Prostate gland (tissue), 2 donors: ENCODE data around the gene EVI2B. TPM values are rescaled to one million over a fixed set of nuclear protein-coding genes. Genes with fewer than 3 reads are reported as not detected.

ENCODE experiments used
- DNase-seq: peaks from one replicate; pipeline ENCODE4 v3.0.0-alpha.2; 2019; ENCODE audit warnings: low spot score
- H3K27ac ChIP-seq, 2 donors: fragments of 200-600 bp; sonication (generic); 2 replicates each; pipeline ENCODE4 v1.5.1; 2017 to 2019
- H3K27me3 ChIP-seq: fragments of 200-600 bp; sonication (generic); replicated peaks from 2 replicates; pipeline ENCODE4 v1.5.1; 2019; ENCODE audit not compliant: insufficient read depth
- H3K36me3 ChIP-seq, 2 donors: fragments of 200-600 bp; sonication (generic); 1 replicate in 1 of 2; 2 replicates in 1 of 2; pipeline versions ENCODE4 v1.5.1 to v1.8.1; 2017 to 2019
- H3K4me1 ChIP-seq: fragments of 200-600 bp; sonication (generic); replicated peaks from 2 replicates; pipeline ENCODE4 v1.5.1; 2019
- H3K4me3 ChIP-seq, 2 donors: fragments of 200-600 bp; sonication (generic); 2 replicates each; pipeline ENCODE4 v1.5.1; 2017 to 2019
- H3K9me3 ChIP-seq: fragments of 200-600 bp; sonication (generic); 2 replicates; pipeline ENCODE4 v1.5.1; 2017
- CTCF ChIP-seq, 4 experiments: fragments of 200-600 bp in 2 of 4; fragments of 450-650 bp in 2 of 4; sonication (generic) in 2 of 4; IDR thresholded peaks; 1 replicate in 3 of 4; 2 replicates in 1 of 4; pipeline ENCODE4 v1.5.1; 2016 to 2019; ENCODE audit warnings: antibody characterized with exemption in 4 of 4, mild to moderate bottlenecking in 2 of 4, moderate library complexity in 2 of 4
- POLR2A ChIP-seq: fragments of 450-650 bp; IDR thresholded peaks from one replicate; pipeline ENCODE4 v1.6.1; 2016; ENCODE audit warnings: antibody characterized with exemption, mild to moderate bottlenecking
- POLR2AphosphoS5 ChIP-seq: sonication (generic); formaldehyde crosslinking; IDR thresholded peaks from one replicate; pipeline ENCODE4 v1.6.1; 2017; ENCODE audit warnings: antibody characterized with exemption
- WGBS: methylation state at CpG from one replicate; pipeline ENCODE4 v1.1.5; 2018; 5-methylcytosine and 5-hydroxymethylcytosine counted together
- intact Hi-C: fragments of 100-400 bp; cut with DNase I; formaldehyde crosslinking; loops from one replicate; pipeline ENCODE4 v1.14.2; 2022
- total RNA-seq, 2 donors: library from RNA; depleted of rRNA; stranded (reverse); fragments of >200 nt; gene quantifications; one replicate each; pipeline ENCODE4 v1.1.0, GENCODE V29; 2016

The EVI2B gene
- total RNA-seq, 2 donors from 2014 or later: 4.6 to 8.9 TPM

- Histone ChIP-seq H3K27ac (no peak overlapping the region), H3K36me3 (no peaks in the 10 kb centered on the region), H3K4me3 (no peak overlapping the region), H3K9me3 (no peaks in the 10 kb centered on the region), H3K27me3 (no peaks in the 10 kb centered on the region), H3K4me1 (no peaks in the 10 kb centered on the region)
- TF ChIP-seq CTCF (IDR thresholded peaks at IDR 0.05) (no peak), POLR2AphosphoS5 (no peak), POLR2A (no peak)
- DNase-seq: no peak
- intact Hi-C loops: no loop called here
- WGBS: 93% methylated on average over 3 of the region's 3 CpGs
These were observed 2.3 kb downstream of the EVI2B start for GRCh38 chr17:31311526-31311925.

GRCh38 chr17:31310886-31311285, 3.0 kb downstream of the EVI2B start:
- Histone ChIP-seq H3K36me3 (no peaks in the 10 kb centered on the region), H3K4me3 (no peak overlapping the region), H3K4me1 (no peaks in the 10 kb centered on the region), H3K9me3 (no peaks in the 10 kb centered on the region), H3K27me3 (no peaks in the 10 kb centered on the region), H3K27ac (no peak overlapping the region)
- DNase-seq: no peak
- WGBS: 85% methylated on average over 7 of the region's 7 CpGs
- intact Hi-C loops: no loop called here
- TF ChIP-seq POLR2AphosphoS5: no peak

GRCh38 chr17:31310260-31310659, 3.6 kb downstream of the EVI2B start:
- H3K9me3 ChIP-seq: no peaks in the 10 kb centered on the region
- no peaks in the 10 kb centered on the region for H3K27me3 ChIP-seq
- H3K4me3 ChIP-seq: no peak overlapping the region
- intact Hi-C loops: no loop called here
- TF ChIP-seq POLR2AphosphoS5 (no peak), CTCF (IDR thresholded peaks at IDR 0.05) (no peak), POLR2A (no peak)
- no peak overlapping the region for H3K27ac ChIP-seq
- no peaks in the 10 kb centered on the region for H3K36me3 ChIP-seq
- no peak for DNase-seq
- 57% methylated on average over 2 of the region's 2 CpGs for WGBS
- H3K4me1 ChIP-seq: no peaks in the 10 kb centered on the region

- no peaks in the 10 kb centered on the region for H3K27me3 ChIP-seq
- H3K9me3 ChIP-seq: no peaks in the 10 kb centered on the region
- H3K27ac ChIP-seq: no peak overlapping the region
- intact Hi-C loops: no loop called here
- no peak for DNase-seq
- no peaks in the 10 kb centered on the region for H3K36me3 ChIP-seq
- 89% methylated on average over 2 of the region's 2 CpGs for WGBS
- TF ChIP-seq CTCF (IDR thresholded peaks at IDR 0.05) (no peak), POLR2A (no peak), POLR2AphosphoS5 (no peak)
- no peak overlapping the region for H3K4me3 ChIP-seq
- no peaks in the 10 kb centered on the region for H3K4me1 ChIP-seq
These were observed 4.3 kb downstream of the EVI2B start for GRCh38 chr17:31309556-31309955.

- Histone ChIP-seq H3K36me3 (no peaks in the 10 kb centered on the region), H3K9me3 (no peaks in the 10 kb centered on the region), H3K4me1 (no peaks in the 10 kb centered on the region), H3K27me3 (no peaks in the 10 kb centered on the region), H3K27ac (no peak overlapping the region), H3K4me3 (no peak overlapping the region)
- TF ChIP-seq POLR2AphosphoS5: no peak
- TF ChIP-seq CTCF (IDR thresholded peaks at IDR 0.05): no peak
- no peak for TF ChIP-seq POLR2A
- intact Hi-C loops: no loop called here
- 76% methylated on average over 5 of the region's 5 CpGs for WGBS
- DNase-seq: no peak
These were observed 5.2 kb downstream of the EVI2B start for GRCh38 chr17:31308372-31309334.
